Erythroblast (primary cell): Measurements from ENCODE around the gene CORIN.

Experiments
- GATA1 ChIP-seq: IDR thresholded peaks from 2 replicates; pipeline ENCODE4 v1.6.1; 2011; ENCODE audit warnings: low read depth, mild to moderate bottlenecking, control low read depth, low read length, moderate library complexity
- POLR2A ChIP-seq: IDR thresholded peaks from 2 replicates; pipeline ENCODE4 v1.6.1; 2011; ENCODE audit warnings: mild to moderate bottlenecking, low read length

GRCh38 chr4:47798165-47798564, 39.7 kb downstream of the CORIN start:
- TF ChIP-seq POLR2A = no peak
- TF ChIP-seq GATA1 = no peak
